ENCODE data around the gene KLK12. TPM values are rescaled to one million over a fixed set of nuclear protein-coding genes. Genes with fewer than 3 reads are reported as not detected.
"Not testable (repeated sequence)": the region's sequence is repeated elsewhere in the genome, so short reads cannot be mapped to it uniquely, and the experiment has no call there.

The KLK12 gene
- total and polyA plus RNA-seq, 5 donors from 2014 or later: not detected

DNA sequence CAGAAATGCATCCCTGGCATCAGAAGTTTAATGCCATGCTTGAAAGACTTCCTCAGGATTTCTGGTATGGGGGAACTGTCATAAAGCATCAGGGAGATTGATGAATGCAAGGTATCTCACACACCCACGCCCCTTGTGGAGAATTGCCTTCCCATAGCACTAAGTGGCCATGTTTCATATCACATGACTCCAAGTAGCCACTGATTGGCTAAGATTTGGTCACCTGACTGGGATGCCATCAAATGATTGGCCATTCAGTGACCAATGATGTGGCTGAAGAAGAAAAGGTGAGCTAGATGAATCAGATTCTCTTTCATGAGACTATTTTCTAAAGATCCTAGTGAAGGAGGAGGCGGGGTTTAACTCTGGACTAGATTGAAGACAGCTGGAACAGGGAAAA is 40.7 kb downstream of the KLK12 start:
- H3K27me3 Mint-ChIP-seq: no peaks in the 10 kb centered on the region
- H3K4me3 Mint-ChIP-seq: no peak overlapping the region
- Histone ChIP-seq H3K9me3 (ENCODE audit: control insufficient read depth in 2 of 2, low read length in 2 of 2) (no peaks in the 10 kb centered on the region), H3K4me1 (ENCODE audit: control insufficient read depth, insufficient read depth, low read length, poor library complexity, severe bottlenecking) (no peaks in the 10 kb centered on the region), H3K4me3 (ENCODE audit: low read depth, low read length) (no peak overlapping the region), H3K27me3 (ENCODE audit: control insufficient read depth, insufficient read depth, low read length) (no peaks in the 10 kb centered on the region), H3K27ac (ENCODE audit: insufficient read depth, low read length, poor library complexity, severe bottlenecking) (no peak overlapping the region), H3K36me3 (ENCODE audit: control insufficient read depth, insufficient read depth, low read length) (no peaks in the 10 kb centered on the region)
- H3K36me3 Mint-ChIP-seq: peaks cover 6% of the 10 kb centered on the region
- no peak overlapping the region for H3K27ac Mint-ChIP-seq
- H3K9me3 Mint-ChIP-seq: peaks cover 0 to 7% (median 0%) of the 10 kb centered on the region in 7 donors
- DNase-seq (no peak), ATAC-seq (ENCODE audit: low read depth in 2 of 2) (no peak)
- H3K4me1 Mint-ChIP-seq: no peaks in the 10 kb centered on the region

DNA sequence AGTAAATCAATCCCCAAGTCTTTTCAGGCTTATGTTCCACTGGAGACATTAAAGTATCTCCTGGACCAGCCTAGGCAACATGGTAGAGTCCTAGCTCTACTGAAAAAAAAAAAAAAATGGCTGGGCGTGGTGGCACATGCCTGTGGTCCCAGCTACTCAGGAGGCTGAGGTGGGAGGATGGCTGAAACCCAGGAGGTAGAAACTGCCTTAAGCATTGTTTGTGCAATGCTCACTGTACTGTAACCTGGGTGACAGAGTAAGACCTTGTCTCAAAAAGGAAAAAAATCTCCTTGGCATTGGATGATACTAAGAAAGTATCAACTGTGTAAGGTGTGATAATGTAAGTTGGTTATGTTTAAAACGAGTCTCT is 42.2 kb downstream of the KLK12 start:
- DNase-seq (no peak), ATAC-seq (ENCODE audit: low read depth in 2 of 2) (no peak)
- Mint-ChIP-seq H3K9me3 (peaks cover 0 to 8% (median 3%) of the 10 kb centered on the region in 7 donors), H3K36me3 (peaks cover 6% of the 10 kb centered on the region), H3K4me3 (peak overlapping the region in 1 of 4 donors; percentile 58), H3K27ac (no peak overlapping the region), H3K27me3 (no peaks in the 10 kb centered on the region), H3K4me1 (no peaks in the 10 kb centered on the region)
- H3K4me3 ChIP-seq (ENCODE audit: low read depth, low read length): no peak overlapping the region
- no peaks in the 10 kb centered on the region for H3K4me1 ChIP-seq (ENCODE audit: control insufficient read depth, insufficient read depth, low read length, poor library complexity, severe bottlenecking)
- H3K9me3 ChIP-seq (ENCODE audit: control insufficient read depth in 2 of 2, low read length in 2 of 2): no peaks in the 10 kb centered on the region
- H3K27me3 ChIP-seq (ENCODE audit: control insufficient read depth, insufficient read depth, low read length): no peaks in the 10 kb centered on the region
- H3K36me3 ChIP-seq (ENCODE audit: control insufficient read depth, insufficient read depth, low read length): no peaks in the 10 kb centered on the region
- H3K27ac ChIP-seq (ENCODE audit: insufficient read depth, low read length, poor library complexity, severe bottlenecking): no peak overlapping the region

DNA sequence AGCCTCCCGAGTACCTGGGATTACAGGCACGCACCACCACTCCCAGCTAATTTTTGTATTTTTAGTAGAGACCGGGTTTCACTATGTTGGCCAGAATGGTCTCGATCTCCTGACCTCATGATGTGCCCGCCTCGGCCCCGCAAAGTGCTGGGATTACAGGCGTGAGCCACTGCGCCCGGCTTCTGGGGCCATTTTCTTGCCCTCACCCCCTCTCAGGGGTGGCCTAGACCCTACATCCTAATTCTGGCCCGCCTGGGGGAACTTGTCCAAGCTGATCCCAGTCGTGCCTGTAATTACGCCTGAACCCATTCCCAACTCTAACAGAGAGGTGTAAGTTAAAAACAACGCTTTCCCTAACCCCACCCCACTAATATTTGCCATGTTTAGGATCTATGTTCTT is 50.4 kb downstream of the KLK12 start:
- Mint-ChIP-seq H3K27me3 (peaks cover 12% of the 10 kb centered on the region), H3K4me3 (peak overlapping the region in 1 of 4 donors; percentile 43)
- not testable (repeated sequence) for H3K9me3 ChIP-seq (ENCODE audit: control insufficient read depth in 2 of 2, low read length in 2 of 2); H3K9me3 Mint-ChIP-seq; H3K36me3 Mint-ChIP-seq; H3K4me1 Mint-ChIP-seq; ATAC-seq (ENCODE audit: low read depth in 2 of 2); DNase-seq; H3K36me3 ChIP-seq (ENCODE audit: control insufficient read depth, insufficient read depth, low read length); H3K4me1 ChIP-seq (ENCODE audit: control insufficient read depth, insufficient read depth, low read length, poor library complexity, severe bottlenecking); H3K27ac ChIP-seq (ENCODE audit: insufficient read depth, low read length, poor library complexity, severe bottlenecking); H3K4me3 ChIP-seq (ENCODE audit: low read depth, low read length); H3K27me3 ChIP-seq (ENCODE audit: control insufficient read depth, insufficient read depth, low read length); H3K27ac Mint-ChIP-seq

DNA sequence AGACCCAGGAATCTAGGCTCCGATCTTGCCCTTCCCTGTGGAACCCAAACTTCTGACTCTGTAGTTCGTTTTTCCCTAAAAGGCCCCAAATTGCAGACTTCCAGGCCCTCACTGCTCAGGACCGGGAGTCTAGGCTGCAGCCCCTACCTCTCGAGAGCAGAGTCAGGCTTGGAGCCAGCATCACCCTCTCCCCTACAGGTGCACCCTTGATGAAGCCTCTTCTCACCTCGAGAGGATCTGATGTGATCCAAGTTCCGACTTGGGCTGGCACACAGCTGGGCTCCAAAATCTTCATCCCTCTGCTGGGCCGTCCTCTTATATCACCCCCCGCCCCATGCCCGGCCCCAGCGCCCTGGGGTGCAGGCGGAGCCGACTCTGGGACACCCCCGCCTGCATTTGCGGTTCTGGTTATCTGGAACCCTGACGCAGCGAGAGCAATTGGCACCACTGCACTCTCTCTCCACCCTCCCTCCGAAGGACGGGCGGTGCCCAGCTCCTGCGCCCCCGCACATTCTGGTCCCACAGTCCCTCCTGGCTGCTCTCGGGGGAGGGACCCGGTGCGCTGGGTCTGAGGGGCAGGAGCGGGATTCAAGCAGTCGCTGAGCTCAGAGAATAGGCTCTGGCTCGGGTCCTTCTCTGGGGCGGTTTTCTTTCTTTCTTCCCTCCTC is 51.0 kb downstream of the KLK12 start, which contains the start of gene KLK7:
Gene KLK7, minus strand, starts transcription at position 293 of the 668 bp plus-strand sequence. CDS start 1,518 bp downstream, outside the sequence.
- no peaks in the 10 kb centered on the region for H3K4me1 Mint-ChIP-seq
- H3K27me3 Mint-ChIP-seq: peaks cover 12% of the 10 kb centered on the region
- H3K36me3 ChIP-seq (ENCODE audit: control insufficient read depth, insufficient read depth, low read length): no peaks in the 10 kb centered on the region
- no peaks in the 10 kb centered on the region for H3K9me3 ChIP-seq (ENCODE audit: control insufficient read depth in 2 of 2, low read length in 2 of 2)
- no peak within 1 kb of the TSS for H3K27ac Mint-ChIP-seq
- no peak within 1 kb of the TSS for H3K4me3 ChIP-seq (ENCODE audit: low read depth, low read length)
- peaks cover 0 to 4% (median 0%) of the 10 kb centered on the region in 7 donors for H3K9me3 Mint-ChIP-seq
- H3K27me3 ChIP-seq (ENCODE audit: control insufficient read depth, insufficient read depth, low read length): no peaks in the 10 kb centered on the region
- H3K4me1 ChIP-seq (ENCODE audit: control insufficient read depth, insufficient read depth, low read length, poor library complexity, severe bottlenecking): no peaks in the 10 kb centered on the region
- H3K27ac ChIP-seq (ENCODE audit: insufficient read depth, low read length, poor library complexity, severe bottlenecking): no peak within 1 kb of the TSS
- ATAC-seq (ENCODE audit: low read depth in 2 of 2): no peak
- H3K36me3 Mint-ChIP-seq: no peaks in the 10 kb centered on the region
- DNase-seq: no peak
- H3K4me3 Mint-ChIP-seq: peak within 1 kb of the TSS in 1 of 4 donors; percentile 43

DNA sequence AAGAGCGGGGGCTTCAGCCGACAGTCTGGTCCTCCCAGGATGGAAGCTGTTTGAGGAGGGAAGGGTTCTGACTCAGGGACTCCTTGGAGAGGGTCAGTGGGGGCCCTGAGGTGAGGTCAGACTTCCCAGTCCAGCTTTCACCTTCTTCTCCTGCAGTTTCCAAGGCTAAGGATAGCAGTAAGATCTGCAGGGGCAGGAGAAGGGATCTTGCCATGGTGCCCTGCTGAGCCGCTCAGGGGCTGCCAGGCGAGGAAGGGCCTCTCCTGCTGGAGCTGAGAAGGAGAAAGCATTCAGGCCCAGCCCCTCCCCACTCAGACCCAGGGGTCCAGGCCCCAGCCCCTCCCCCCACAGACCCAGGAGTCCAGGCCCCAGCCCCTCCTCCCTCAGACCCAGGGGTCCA is 52.6 kb downstream of the KLK12 start:
- H3K27me3 Mint-ChIP-seq: peaks cover 12% of the 10 kb centered on the region
- Histone ChIP-seq H3K36me3 (ENCODE audit: control insufficient read depth, insufficient read depth, low read length) (no peaks in the 10 kb centered on the region), H3K27me3 (ENCODE audit: control insufficient read depth, insufficient read depth, low read length) (no peaks in the 10 kb centered on the region)

DNA sequence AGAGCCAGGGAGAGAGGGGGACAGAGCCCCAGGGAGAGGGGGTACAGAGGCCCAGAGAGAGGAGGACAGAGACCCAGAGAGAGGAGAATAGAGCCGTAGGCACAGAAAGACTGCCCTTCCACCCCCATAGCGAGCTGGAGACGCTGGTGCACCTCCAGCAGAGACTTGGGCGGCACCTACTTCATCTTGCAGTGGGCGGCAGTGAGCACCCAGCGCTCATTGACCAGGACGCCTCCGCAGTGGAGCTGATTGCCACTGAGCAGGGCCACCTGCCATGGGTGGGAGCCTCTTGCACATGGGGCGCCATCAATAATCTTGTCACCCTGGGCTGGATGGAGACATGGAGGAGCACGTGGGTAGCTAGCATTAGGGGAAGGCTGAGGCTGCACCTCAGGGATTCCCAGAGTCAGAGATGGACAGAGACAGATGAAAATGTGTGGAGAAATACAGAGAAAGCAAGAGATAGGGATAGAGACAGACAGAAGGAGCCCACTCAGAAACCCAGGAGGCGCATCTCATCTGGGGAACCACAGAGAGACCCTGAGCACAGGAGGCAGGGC is 53.1 kb downstream of the KLK12 start:
- no peaks in the 10 kb centered on the region for H3K36me3 ChIP-seq (ENCODE audit: control insufficient read depth, insufficient read depth, low read length)
- no peaks in the 10 kb centered on the region for H3K4me1 ChIP-seq (ENCODE audit: control insufficient read depth, insufficient read depth, low read length, poor library complexity, severe bottlenecking)
- H3K27me3 ChIP-seq (ENCODE audit: control insufficient read depth, insufficient read depth, low read length): no peaks in the 10 kb centered on the region
- H3K4me3 ChIP-seq (ENCODE audit: low read depth, low read length): no peak overlapping the region
- H3K27ac ChIP-seq (ENCODE audit: insufficient read depth, low read length, poor library complexity, severe bottlenecking): no peak overlapping the region
- Mint-ChIP-seq H3K27ac (no peak overlapping the region), H3K27me3 (peaks cover 12% of the 10 kb centered on the region), H3K36me3 (no peaks in the 10 kb centered on the region), H3K4me3 (no peak overlapping the region), H3K9me3 (peaks cover 0 to 3% (median 0%) of the 10 kb centered on the region in 7 donors), H3K4me1 (no peaks in the 10 kb centered on the region)
- ATAC-seq (ENCODE audit: low read depth in 2 of 2) (no peak), DNase-seq (no peak)
- no peaks in the 10 kb centered on the region for H3K9me3 ChIP-seq (ENCODE audit: control insufficient read depth in 2 of 2, low read length in 2 of 2)

More for the DNA sequence above, 52.6 kb downstream of the KLK12 start:
- no peak overlapping the region for H3K4me3 Mint-ChIP-seq
- no peak overlapping the region for H3K27ac Mint-ChIP-seq
- H3K4me1 Mint-ChIP-seq: no peaks in the 10 kb centered on the region
- no peak for DNase-seq
- ATAC-seq (ENCODE audit: low read depth in 2 of 2): no peak
- H3K4me1 ChIP-seq (ENCODE audit: control insufficient read depth, insufficient read depth, low read length, poor library complexity, severe bottlenecking): no peaks in the 10 kb centered on the region
- no peaks in the 10 kb centered on the region for H3K36me3 Mint-ChIP-seq
- no peak overlapping the region for H3K27ac ChIP-seq (ENCODE audit: insufficient read depth, low read length, poor library complexity, severe bottlenecking)
- H3K4me3 ChIP-seq (ENCODE audit: low read depth, low read length): no peak overlapping the region
- no peaks in the 10 kb centered on the region for H3K9me3 ChIP-seq (ENCODE audit: control insufficient read depth in 2 of 2, low read length in 2 of 2)
- peaks cover 0 to 3% (median 0%) of the 10 kb centered on the region in 7 donors for H3K9me3 Mint-ChIP-seq

DNA sequence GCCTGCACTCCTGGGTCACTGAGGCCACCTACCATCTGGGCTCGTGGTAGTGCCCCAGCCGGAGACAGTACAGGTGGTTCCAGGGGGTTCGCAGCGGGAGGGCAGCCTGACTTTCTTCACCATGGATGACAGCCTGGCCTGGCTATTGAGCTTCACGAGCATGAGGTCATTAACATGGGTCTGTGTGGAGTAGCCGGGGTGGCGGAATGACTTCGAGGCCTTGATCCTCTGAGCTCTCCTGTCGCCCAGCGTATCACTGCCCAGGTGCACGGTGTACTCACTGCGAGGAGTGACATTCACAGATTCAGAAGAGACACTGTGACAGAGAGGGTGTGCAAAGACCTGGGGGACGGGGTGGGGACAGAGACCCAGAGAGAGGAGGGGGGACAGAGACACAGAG is 54.6 kb downstream of the KLK12 start:
- peaks cover 0 to 3% (median 0%) of the 10 kb centered on the region in 7 donors for H3K9me3 Mint-ChIP-seq
- H3K27me3 ChIP-seq (ENCODE audit: control insufficient read depth, insufficient read depth, low read length): no peaks in the 10 kb centered on the region
- no peak overlapping the region for H3K27ac ChIP-seq (ENCODE audit: insufficient read depth, low read length, poor library complexity, severe bottlenecking)
- H3K4me1 ChIP-seq (ENCODE audit: control insufficient read depth, insufficient read depth, low read length, poor library complexity, severe bottlenecking): no peaks in the 10 kb centered on the region
- H3K4me1 Mint-ChIP-seq: no peaks in the 10 kb centered on the region
- H3K27ac Mint-ChIP-seq: no peak overlapping the region
- DNase-seq (no peak), ATAC-seq (ENCODE audit: low read depth in 2 of 2) (no peak)
- H3K4me3 ChIP-seq (ENCODE audit: low read depth, low read length): no peak overlapping the region
- no peaks in the 10 kb centered on the region for H3K36me3 ChIP-seq (ENCODE audit: control insufficient read depth, insufficient read depth, low read length)
- H3K27me3 Mint-ChIP-seq: peaks cover 13% of the 10 kb centered on the region
- no peaks in the 10 kb centered on the region for H3K36me3 Mint-ChIP-seq
- no peaks in the 10 kb centered on the region for H3K9me3 ChIP-seq (ENCODE audit: control insufficient read depth in 2 of 2, low read length in 2 of 2)
- no peak overlapping the region for H3K4me3 Mint-ChIP-seq

DNA sequence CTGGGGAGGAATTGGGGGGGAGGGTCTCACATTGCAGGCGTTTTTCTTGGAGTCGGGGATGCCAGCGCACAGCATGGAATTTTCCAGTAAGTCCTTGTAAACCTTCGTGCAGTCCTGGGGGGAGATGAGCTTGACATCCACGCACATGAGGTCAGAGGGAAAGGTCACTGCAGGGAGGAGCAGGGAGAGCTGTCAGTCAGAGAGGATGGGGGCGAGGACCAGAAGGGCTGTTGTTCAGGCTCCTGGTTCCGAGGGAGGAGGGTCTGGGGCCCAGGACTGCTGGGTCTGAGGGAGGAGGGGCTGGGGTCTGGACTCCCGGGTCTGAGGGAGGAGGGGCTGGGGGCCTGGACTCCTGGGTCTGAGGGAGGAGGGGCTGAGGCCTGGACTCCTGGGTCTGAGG is 55.0 kb downstream of the KLK12 start:
- H3K36me3 ChIP-seq (ENCODE audit: control insufficient read depth, insufficient read depth, low read length): no peaks in the 10 kb centered on the region
- H3K36me3 Mint-ChIP-seq: no peaks in the 10 kb centered on the region
- H3K27me3 ChIP-seq (ENCODE audit: control insufficient read depth, insufficient read depth, low read length): no peaks in the 10 kb centered on the region
- no peak overlapping the region for H3K27ac ChIP-seq (ENCODE audit: insufficient read depth, low read length, poor library complexity, severe bottlenecking)
- no peaks in the 10 kb centered on the region for H3K9me3 ChIP-seq (ENCODE audit: control insufficient read depth in 2 of 2, low read length in 2 of 2)
- H3K4me1 Mint-ChIP-seq: no peaks in the 10 kb centered on the region
- ATAC-seq (ENCODE audit: low read depth in 2 of 2): no peak
- H3K4me3 Mint-ChIP-seq: no peak overlapping the region
- H3K27me3 Mint-ChIP-seq: peaks cover 9% of the 10 kb centered on the region
- H3K9me3 Mint-ChIP-seq: peaks cover 0 to 3% (median 0%) of the 10 kb centered on the region in 7 donors
- no peak overlapping the region for H3K27ac Mint-ChIP-seq
- H3K4me3 ChIP-seq (ENCODE audit: low read depth, low read length): no peak overlapping the region
- H3K4me1 ChIP-seq (ENCODE audit: control insufficient read depth, insufficient read depth, low read length, poor library complexity, severe bottlenecking): no peaks in the 10 kb centered on the region
- DNase-seq: no peak
